ENCODE results near the gene CIAO2B.
"Not testable (repeated sequence)": the region's sequence is repeated elsewhere in the genome, so short reads cannot be mapped to it uniquely, and the experiment has no call there.

The CIAO2B gene

DNA sequence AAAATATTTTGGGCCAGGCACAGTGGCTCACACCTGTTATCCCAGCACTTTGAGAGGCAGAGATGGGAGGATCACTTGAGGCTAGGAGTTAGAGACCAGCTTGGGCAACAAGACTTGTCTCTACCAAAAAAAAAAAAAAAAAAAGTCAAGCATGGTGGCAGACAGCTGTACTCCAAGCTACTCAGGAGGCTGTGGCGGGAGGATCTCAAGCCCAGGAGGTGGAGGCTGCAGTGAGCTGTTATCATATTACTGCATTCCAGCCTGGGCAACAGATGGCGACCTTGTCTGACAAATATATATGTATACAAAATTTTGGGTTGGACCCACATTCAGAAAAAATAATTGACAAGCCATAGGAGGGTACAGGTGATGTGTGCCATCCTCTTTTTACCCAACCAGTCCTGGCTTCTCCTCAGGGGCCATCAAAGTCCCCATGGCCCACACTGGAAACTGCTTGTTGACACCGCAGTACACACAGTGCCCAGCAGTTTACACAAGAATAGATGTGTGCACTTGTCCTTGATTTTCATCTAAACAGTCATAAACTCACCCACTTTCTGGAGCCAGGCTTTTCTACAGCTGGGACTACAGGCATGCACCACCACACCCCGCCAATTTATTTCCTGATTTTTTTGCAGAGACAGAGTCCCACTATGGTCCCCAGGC is 2.8 kb upstream of the CIAO2B start:
- DNase-seq (ENCODE audit: low spot score) = no peak

DNA sequence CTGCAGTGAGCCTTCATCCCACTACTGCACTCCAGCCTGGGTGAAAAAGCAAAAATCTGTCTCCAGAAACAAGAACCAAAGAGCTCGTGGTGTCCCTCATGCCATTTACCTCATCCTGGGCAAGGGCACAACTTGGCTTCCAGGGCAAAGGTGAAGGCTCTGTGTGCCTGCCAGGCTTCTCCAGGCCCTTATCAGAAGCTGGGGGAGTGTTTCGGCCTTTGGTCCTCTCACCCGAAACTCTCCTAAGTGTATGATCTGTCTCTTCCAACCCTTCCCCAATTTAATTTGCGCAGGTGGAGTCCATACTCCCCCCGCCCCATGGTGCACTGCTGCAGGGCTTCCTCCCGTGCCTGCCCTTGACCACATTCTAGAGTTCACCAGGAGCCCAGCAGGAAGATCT is 2.3 kb upstream of the CIAO2B start:
- no peak for DNase-seq (ENCODE audit: low spot score)

- peak; percentile 77 for DNase-seq (ENCODE audit: low spot score)
Measured at GRCh38 chr16:66935314-66936011, 1.3 kb upstream of the CIAO2B start, which contains the start of gene CES2. TSS of gene CES2 (plus strand) at chr16:66935516. CDS start at chr16:66935636, 120 bp downstream.

GRCh38 chr16:66934839-66935313 is 674 bp upstream of the CIAO2B start:
- not testable (repeated sequence) for DNase-seq (ENCODE audit: low spot score)

GRCh38 chr16:66933776-66934137 is 445 bp downstream of the CIAO2B start:
- peak; percentile 32 for DNase-seq (ENCODE audit: low spot score)

DNA sequence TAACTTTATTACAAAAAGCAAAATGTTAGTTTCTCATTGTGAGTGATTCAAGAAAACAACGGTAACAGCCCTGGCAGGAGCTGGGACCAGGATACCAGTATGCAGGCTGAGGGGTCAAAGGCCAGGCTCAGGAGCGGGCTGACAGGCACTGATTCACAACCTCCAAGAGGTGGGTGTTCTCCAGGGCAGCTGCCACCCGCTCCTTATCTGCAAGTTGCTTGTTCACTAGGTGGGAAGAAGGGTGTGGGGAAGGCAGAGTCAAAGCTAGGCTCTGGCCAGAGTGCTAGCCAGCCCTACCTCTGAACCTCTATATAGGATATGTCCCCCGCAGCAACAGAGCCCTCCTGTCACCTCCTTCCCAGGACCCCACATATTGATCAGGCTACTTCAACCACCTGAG is 2.1 kb downstream of the CIAO2B start:
- DNase-seq (ENCODE audit: low spot score) = no peak

DNA sequence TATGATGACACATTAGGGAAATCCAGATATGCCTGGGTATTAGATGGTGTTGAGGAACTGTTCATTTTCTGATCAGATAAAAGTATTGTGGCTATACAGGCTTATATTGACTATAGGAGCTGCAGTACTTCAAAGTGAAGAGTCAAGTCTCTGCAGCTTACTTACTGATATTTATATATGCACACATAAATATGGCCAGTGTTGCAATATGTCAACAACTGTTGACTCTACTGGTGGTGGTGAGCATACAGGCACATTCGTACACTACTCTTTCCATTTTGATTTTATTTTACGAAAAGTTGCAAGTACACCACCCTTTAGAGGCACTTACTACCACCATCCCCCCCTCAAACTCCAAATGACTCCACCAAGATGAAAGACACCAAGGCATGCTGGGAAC is 2.5 kb downstream of the CIAO2B start:
- DNase-seq (ENCODE audit: low spot score) = no peak

DNA sequence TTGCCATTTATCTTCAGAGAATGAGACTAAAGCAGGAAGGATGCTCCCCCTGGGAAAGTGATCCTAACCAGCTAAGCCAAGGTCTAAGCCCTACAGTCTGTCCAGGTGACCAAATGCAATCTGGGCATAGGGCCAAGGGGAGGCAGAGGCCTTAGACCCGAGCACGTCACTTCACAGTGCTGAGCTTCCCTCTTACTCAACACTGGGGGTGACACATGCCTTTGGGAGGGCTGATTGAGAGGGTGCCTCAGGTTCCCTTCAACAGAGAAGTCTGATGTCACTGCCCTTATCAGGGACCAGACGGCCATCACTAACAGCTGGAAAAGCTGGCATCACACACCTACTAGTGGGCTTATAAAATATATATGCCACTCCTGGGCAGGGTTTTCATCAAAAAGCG is 4.0 kb downstream of the CIAO2B start:
- no peak for DNase-seq (ENCODE audit: low spot score)

DNA sequence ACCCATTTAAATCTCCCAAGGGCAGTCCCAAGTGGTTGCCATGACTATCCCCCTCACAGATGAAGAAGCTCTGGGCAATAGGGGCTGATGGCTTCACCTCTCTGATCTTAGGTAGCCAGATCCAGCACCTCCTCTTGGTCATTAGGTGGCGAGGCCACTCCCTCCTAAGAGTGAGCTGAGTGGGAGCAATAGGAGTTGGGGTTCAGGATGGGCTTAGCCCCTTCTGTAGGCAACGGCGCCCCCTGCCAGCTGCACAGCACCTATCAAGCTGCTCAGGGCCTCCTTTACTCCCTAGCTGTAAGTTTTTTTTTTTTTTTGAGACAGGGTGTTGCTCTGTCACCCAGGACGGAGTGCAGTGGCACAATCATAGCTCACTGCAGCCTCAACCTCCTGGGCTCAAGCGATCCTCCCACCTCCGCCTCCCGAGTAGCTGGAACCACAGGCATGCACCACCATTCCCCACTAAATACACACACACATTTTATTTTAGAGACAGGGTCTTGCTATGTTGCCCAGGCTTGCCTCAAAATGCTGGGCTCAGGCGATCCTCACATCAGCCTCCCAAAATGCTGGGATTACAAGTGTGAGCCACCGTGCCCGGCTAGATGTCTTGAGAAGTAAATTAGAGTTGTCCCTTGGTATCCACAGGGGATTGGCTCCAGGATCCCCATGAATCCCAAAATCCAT is 5.4 kb downstream of the CIAO2B start:
- DNase-seq (ENCODE audit: low spot score) = peak; percentile 39

DNA sequence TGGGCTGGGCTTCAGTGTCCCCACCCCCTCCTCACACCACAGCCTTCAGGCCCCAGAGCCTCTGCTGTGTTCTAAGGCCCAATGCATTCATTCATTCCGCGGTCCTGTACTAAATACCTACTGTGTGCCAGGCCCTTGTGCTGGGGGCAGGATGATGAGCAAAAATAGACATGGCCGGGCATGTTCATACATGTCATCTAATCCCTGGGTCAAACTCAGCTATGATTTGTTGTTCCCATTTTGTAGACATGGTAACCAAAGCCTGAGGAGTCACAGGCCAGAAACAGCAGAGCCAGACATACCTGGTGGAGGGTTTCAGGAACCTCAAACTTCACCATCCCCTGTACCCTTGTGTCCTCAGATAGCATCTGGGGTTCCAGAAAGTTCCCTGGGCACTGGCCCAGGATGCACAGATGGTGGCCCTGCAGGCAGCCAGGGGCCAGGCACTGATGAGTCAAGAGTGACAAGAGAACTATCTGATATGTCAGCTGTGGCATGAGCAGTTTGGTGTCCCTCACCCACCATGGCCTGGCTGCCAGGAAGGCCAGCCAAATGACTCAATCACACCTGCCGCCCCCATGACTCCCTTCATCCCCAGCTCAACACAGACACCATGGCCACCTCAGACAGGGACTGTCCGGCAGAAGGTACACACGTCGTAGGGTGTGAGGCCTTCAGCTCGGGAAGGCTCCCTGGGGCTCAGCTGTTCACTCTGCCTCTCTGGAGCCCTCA is 6.1 kb downstream of the CIAO2B start:
- DNase-seq (ENCODE audit: low spot score) = peak; percentile 38

- DNase-seq (ENCODE audit: low spot score) = peak; percentile 94
Measured at GRCh38 chr16:66926961-66927436, 7.2 kb downstream of the CIAO2B start.

DNA sequence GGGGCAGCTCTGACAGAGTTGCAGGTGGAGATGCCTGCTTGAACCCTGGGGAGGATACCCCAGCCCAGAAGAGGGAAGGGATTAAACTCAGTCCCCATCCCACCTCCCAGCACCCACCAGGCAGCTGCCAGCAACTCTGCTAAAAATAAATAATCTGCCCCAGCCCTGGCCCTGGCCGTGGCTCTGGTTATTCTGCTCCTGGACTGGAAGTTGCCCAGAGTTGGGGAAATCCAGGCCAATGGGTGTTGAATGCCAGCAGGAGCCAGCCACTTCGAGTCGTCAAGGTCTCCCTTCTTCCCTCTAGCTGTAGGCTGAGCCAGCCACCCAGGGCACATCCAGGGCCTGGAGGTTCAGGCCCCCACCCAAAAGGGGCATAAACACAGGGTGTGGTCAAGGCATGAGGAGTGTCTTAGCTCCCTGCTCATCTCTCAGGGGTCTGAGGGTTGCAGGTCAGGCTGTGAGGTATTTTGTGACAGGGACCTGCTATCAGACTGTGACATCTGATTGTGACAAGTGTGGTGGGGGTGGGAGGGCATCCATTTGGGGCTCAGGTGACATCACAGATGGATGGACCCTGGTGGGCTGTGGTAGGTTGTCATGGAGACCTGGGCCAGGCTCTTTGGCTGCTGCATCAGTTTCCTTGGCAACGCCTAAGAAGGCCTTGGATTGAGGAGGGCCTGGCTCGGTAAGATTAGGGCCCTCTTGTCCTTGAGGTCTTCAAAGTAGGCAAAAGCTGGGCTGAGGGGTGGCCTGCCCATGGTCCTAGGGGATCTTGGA is 7.8 kb downstream of the CIAO2B start:
- peak; percentile 39 for DNase-seq (ENCODE audit: low spot score)

DNA sequence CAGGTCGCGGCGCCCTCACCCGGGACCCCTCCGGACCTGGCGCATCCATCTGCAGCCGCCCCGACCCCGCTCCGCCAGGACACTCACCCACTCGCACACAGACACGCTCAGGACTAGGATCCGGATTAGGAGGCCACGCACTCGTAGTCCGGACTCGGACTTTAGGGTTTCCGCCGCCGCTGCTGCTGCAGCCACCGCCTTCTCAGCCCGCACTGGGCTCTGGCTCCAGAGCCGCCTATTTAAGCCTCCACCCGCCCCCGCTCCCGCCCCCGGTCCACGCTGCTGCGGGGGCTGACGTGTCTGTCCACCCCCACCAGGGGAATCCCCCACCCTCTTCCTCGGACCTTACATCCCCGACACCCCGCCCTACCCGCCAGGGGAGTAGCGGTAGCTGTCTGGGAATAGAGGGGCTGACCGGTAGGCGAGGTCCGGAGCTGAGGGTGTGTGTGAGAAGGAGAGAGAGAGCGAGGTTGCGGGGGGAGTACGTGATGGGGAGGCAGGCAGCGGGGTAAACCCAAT is 8.8 kb downstream of the CIAO2B start, which contains the start of gene RRAD:
Gene RRAD (minus strand): TSS at position 214 of the 519 bp plus-strand sequence. CDS start 356 bp downstream, outside the sequence.
- peak; percentile 76 for DNase-seq (ENCODE audit: low spot score)

DNA sequence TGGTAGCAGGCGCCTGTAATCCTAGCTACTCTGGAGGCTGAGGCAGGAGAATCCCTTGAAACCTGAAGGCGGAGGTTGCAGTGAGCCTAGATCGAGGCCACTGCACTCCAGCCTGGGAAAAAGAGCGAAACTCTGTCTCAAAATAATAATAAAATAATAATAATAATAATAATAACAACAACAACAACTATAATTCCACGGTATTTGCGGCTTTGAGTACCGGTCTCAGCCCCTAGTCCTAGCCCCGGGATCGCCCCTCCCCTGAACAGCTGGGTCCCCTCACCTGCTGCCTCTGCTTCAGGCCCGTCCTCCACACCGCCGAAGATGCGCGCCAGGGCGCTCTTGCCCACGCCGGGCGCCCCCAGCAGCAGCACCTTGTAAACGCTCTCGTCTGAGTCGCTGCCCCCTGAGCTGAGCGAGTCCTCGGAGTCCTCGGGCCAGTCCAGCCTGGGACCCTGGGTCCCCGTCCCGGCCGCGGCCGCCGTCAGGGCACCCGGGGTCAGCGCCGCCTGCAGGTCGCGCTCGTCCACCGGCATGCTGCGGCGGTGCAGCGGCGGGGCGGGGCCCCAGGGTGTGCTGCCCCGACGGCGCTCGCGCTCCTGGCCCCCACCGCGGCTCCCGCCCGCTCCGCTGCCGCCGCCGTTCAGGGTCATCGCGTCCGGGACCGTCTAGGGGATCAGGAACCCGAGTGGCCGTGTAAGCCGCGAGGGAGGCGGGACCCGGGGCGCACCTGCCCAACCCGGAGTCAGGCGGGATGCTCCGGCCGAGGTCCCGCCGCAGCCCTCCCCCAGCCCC is 9.5 kb downstream of the CIAO2B start:
- DNase-seq (ENCODE audit: low spot score) = peak; percentile 63

- no peak for DNase-seq (ENCODE audit: low spot score)
Measured at GRCh38 chr16:66923866-66924265, 10.3 kb downstream of the CIAO2B start.

- DNase-seq (ENCODE audit: low spot score) = peak; percentile 96
Measured at GRCh38 chr16:66923247-66923731, 10.9 kb downstream of the CIAO2B start.

GRCh38 chr16:66921729-66922450 is 12.3 kb downstream of the CIAO2B start:
- DNase-seq (ENCODE audit: low spot score) = no peak

- no peak for DNase-seq (ENCODE audit: low spot score)
Measured at GRCh38 chr16:66920924-66921680, 13.1 kb downstream of the CIAO2B start.

DNA sequence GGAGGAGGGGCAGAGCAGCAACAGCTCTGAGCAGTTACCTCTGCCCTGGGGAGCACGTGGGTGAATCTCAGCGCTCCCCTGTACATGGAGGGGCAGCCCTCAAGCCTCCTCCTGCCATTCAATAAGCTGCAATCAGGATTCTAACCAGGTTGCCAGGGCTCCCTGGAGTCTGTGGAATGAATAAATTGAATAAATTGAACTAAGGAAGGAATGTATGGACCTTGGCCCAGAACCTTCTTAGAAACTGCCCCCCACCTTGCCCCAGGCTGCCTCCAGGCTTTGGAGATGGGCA is 14.0 kb downstream of the CIAO2B start:
- DNase-seq (ENCODE audit: low spot score) = no peak

Measured in hepatic stellate cell (primary cell).